Measurements from ENCODE around the gene SNPH.

DNA sequence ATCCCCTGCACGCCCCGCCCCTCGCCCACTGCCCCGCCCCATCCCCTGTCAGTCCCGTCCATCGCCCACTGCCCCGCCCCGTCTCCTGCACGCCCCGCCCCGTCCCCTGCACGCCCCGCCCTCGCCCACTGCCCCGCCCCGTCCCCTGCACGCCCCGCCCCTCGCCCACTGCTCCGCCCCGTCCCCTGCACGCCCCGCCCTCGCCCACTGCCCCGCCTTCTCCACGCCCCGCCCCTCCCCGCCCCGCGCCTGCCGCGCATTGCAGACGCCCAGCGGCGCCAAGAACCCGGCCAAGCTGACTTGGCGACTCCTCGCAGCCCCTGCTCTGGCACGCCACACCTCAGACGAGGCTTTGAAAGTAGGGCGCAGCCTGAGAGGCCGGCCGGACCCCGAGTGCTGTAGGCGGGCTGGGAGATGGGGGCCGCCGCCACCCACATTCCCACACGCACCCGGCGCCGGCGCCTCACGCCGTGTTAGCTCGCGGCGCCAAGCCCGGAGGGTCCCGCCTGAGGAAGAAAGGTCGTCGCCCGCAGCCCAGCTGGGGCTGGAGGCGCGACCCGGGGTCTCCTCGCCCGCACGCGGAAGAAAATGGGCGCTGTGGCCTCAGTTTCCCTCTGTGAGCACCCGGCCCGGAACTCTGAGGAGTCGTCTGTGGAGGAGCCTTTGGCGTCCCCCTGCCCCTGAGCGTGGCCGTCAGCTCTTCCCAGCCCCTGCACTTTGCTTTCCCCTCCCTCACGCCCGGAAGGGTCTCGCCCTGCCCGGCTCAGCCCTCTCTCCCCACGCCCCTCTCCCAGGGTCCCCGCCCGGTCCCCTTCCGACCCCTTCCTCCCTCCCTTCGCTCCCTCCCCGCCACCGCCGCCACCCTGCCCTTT, 40.1 kb upstream of the SNPH start, which contains the start of gene RAD21L1:
- TF ChIP-seq, protein P1, sequence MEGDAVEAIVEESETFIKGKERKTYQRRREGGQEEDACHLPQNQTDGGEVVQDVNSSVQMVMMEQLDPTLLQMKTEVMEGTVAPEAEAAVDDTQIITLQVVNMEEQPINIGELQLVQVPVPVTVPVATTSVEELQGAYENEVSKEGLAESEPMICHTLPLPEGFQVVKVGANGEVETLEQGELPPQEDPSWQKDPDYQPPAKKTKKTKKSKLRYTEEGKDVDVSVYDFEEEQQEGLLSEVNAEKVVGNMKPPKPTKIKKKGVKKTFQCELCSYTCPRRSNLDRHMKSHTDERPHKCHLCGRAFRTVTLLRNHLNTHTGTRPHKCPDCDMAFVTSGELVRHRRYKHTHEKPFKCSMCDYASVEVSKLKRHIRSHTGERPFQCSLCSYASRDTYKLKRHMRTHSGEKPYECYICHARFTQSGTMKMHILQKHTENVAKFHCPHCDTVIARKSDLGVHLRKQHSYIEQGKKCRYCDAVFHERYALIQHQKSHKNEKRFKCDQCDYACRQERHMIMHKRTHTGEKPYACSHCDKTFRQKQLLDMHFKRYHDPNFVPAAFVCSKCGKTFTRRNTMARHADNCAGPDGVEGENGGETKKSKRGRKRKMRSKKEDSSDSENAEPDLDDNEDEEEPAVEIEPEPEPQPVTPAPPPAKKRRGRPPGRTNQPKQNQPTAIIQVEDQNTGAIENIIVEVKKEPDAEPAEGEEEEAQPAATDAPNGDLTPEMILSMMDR (IDR thresholded peaks at IDR 0.05): no peak
- peak in 1 of 2 donors; percentile 53 for TF ChIP-seq POLR2A (IDR thresholded peaks at IDR 0.05)
